DND-41 (cell line): ENCODE data around the gene ISYNA1.

ENCODE experiments used
- EZH2 ChIP-seq: IDR thresholded peaks from 3 replicates; pipeline ENCODE4 v1.6.1; 2012; ENCODE audit warnings: borderline replicate concordance, low read depth, mild to moderate bottlenecking, moderate library complexity, low read length, inconsistent platforms; ENCODE audit not compliant: severe bottlenecking
- TF ChIP-seq, protein P1 (sequence below): IDR thresholded peaks from 2 replicates; pipeline ENCODE4 v1.5.1; 2012; ENCODE audit warnings: borderline replicate concordance, low read length, moderate library complexity, mild to moderate bottlenecking; ENCODE audit not compliant: poor library complexity, severe bottlenecking; ENCODE audit errors: extremely low read depth

DNA sequence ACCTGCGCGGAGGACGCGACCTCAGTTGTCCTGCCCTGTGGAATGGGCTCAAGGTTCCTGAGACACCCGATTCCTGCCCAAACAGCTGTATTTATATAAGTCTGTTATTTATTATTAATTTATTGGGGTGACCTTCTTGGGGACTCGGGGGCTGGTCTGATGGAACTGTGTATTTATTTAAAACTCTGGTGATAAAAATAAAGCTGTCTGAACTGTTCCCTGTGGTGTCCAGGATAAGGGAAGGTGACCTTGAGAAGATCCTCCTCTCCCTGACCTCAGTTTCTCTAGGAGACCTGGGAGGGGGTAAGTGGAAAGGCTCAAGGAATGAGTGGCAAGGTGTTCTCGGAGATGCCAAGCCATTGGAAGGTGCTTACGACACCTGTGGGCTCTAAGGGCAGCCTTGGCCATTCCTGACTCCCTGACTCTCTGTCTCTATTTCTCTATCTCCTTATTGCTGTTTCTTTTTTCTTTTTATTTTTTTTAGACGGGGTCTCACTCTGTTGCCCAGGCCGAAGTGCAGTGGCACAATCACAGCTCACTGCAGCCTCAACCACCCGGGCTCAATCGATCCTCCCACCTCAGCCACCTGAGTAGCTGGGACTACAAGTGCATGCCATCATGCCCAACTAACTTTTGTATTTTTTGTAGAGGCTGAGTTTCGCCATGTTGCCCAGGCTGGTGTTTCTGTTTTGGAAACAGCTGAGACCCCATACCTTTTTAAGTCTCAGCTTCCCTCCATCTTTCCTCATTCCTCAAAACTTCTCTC lies 48.8 kb downstream of the ISYNA1 start:
- TF ChIP-seq, protein P1, sequence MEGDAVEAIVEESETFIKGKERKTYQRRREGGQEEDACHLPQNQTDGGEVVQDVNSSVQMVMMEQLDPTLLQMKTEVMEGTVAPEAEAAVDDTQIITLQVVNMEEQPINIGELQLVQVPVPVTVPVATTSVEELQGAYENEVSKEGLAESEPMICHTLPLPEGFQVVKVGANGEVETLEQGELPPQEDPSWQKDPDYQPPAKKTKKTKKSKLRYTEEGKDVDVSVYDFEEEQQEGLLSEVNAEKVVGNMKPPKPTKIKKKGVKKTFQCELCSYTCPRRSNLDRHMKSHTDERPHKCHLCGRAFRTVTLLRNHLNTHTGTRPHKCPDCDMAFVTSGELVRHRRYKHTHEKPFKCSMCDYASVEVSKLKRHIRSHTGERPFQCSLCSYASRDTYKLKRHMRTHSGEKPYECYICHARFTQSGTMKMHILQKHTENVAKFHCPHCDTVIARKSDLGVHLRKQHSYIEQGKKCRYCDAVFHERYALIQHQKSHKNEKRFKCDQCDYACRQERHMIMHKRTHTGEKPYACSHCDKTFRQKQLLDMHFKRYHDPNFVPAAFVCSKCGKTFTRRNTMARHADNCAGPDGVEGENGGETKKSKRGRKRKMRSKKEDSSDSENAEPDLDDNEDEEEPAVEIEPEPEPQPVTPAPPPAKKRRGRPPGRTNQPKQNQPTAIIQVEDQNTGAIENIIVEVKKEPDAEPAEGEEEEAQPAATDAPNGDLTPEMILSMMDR = no peak
- no peak for TF ChIP-seq EZH2
